Right atrium auricular region (tissue), 2 donors: ENCODE measurements around the gene CHRNB1. TPM values are rescaled to one million over a fixed set of nuclear protein-coding genes. Genes with fewer than 3 reads are reported as not detected.
A peak's percentile ranks its signal among the peaks of the same experiment; 100 is the strongest.

Source experiments
- DNase-seq: peaks from one replicate; pipeline ENCODE4 v3.0.0-alpha.2; 2019; ENCODE audit warnings: low spot score
- H3K27ac ChIP-seq, 2 donors: fragments of 200-600 bp; sonication (generic); 1 replicate in 1 of 2; 2 replicates in 1 of 2; pipeline ENCODE4 v1.5.1; 2016 to 2019
- H3K27me3 ChIP-seq, 2 donors: fragments of 200-600 bp; sonication (generic); one replicate each; pipeline versions ENCODE4 v1.5.1 to v1.6.0; 2017 to 2019
- H3K36me3 ChIP-seq: fragments of 200-600 bp; sonication (generic); one replicate; pipeline ENCODE4 v1.5.1; 2016
- H3K4me1 ChIP-seq, 2 donors: fragments of 200-600 bp; sonication (generic); one replicate each; pipeline versions ENCODE4 v1.5.1 to v1.6.0; 2017 to 2019
- H3K4me3 ChIP-seq, 2 donors: fragments of 200-600 bp; sonication (generic); 1 replicate in 1 of 2; 2 replicates in 1 of 2; pipeline ENCODE4 v1.5.1; 2017 to 2019; ENCODE audit warnings: mild to moderate bottlenecking in 1 of 2, moderate library complexity in 1 of 2
- H3K9me3 ChIP-seq, 2 donors: fragments of 200-600 bp; sonication (generic); one replicate each; pipeline ENCODE4 v1.5.1; 2019
- CTCF ChIP-seq, 2 donors: fragments of 200-600 bp; sonication (generic); IDR thresholded peaks; one replicate each; pipeline ENCODE4 v1.5.1; 2019; ENCODE audit warnings: antibody characterized with exemption in 2 of 2
- total RNA-seq, 2 donors: library from RNA; depleted of rRNA; stranded (reverse); fragments of >200 nt; gene quantifications; one replicate each; pipeline ENCODE4 v1.1.0, GENCODE V29; 2016

The CHRNB1 gene
- total RNA-seq = 10 to 100 TPM; 15.8 to 19.0 TPM

DNA sequence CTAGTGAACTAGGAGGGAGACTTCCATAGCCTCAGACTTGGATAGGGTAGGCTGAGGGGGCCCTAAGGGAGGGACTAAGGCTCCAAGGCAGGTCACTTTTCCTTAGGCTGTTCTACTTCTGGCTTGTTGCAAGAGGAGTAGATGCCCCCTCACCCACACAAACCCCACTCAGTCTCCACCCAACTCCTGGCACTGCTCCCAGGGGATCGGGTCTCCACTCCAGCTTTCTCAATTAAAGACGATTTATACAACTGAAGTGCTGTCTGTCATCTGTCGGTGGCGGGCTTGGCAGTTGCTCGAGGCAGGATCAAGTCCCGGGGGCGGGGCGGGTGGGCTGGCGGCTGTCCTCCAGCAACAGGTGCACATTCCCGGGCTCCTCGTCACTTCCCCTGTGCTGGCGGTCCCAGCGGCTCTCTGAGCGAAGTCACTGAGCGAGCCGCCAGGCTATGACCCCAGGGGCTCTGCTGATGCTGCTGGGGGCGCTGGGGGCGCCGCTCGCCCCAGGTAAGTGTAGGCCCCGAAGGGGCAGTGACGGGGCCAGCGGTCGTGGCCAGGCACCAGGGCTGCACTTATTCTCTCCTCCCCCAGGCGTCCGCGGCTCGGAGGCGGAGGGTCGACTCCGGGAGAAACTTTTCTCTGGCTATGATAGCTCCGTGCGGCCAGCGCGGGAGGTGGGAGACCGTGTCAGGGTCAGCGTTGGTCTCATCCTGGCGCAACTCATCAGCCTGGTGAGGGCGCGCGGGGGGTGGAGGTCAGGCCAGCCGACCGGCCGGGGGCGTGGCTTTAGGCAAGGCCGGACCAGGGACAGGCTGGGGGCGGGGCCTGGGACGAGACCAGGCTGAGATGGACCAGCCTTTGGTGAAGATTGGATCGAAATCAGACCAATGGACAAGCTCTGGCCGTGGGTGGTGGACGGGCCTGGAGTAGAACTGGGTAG is at the start of gene CHRNB1:
CHRNB1 (plus strand) TSS at position 380 of the 937 bp plus-strand sequence; CDS start at position 447, 67 bp downstream.
- H3K27me3 ChIP-seq = peaks cover 0 to 2% of the 10 kb centered on the region in 2 donors
- H3K4me3 ChIP-seq = peak within 1 kb of the TSS; percentile 44 to 59
- peak; percentile 76 for DNase-seq
- no peaks in the 10 kb centered on the region for H3K9me3 ChIP-seq
- peak in 1 of 2 donors; percentile 34 for TF ChIP-seq CTCF (IDR thresholded peaks at IDR 0.05)
- H3K27ac ChIP-seq = peak within 1 kb of the TSS; percentile 85 to 88
- peaks cover 0 to 34% of the 10 kb centered on the region in 2 donors for H3K4me1 ChIP-seq
- H3K36me3 ChIP-seq = no peaks in the 10 kb centered on the region

DNA sequence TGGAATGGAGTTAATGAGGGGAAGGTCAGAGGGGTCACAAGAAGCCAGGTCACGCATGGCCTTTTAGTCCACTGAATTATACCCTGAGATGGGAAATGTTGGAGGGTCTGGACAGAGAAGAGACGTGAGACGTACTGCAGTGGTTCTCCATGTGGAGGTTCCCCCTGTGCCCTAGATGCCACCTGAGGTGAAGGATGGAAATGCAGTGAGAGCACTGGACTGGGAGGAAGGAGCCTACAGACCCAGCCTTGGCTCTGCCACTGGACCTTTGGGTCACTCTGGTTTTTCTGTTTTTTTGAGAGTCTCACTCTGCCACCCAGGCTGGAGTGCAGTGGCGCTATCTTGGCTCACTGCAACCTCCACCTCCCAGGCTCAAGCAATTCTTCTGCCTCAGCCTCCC is 48.7 kb upstream of the CHRNB1 start:
- no peaks in the 10 kb centered on the region for H3K27me3 ChIP-seq
- H3K4me3 ChIP-seq = no peak overlapping the region
- no peaks in the 10 kb centered on the region for H3K36me3 ChIP-seq
- H3K4me1 ChIP-seq = peaks cover 0 to 22% of the 10 kb centered on the region in 2 donors
- H3K9me3 ChIP-seq = no peaks in the 10 kb centered on the region
- no peak overlapping the region for H3K27ac ChIP-seq
- TF ChIP-seq CTCF (IDR thresholded peaks at IDR 0.05) = no peak
- DNase-seq = no peak

DNA sequence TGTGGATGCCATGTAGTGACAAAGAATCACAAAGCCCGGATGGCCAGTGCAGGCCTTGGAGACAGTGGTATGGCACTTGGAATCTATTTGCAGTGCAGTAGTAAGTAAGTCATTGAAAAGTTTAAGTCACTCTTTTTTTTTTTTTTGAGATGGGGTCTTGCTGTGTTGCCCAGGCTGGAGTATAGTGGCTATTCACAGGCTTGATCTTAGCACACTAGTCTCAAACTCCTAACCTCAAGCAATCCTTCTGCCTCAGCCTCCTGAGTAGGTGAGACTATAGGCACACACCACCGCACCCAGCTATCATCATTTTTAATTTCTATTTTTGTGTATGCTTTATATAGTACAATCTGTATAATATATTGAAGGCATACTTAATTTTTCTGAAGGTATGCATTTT is 46.2 kb upstream of the CHRNB1 start:
- no peak overlapping the region for H3K27ac ChIP-seq
- H3K4me1 ChIP-seq = peaks cover 0 to 25% of the 10 kb centered on the region in 2 donors
- H3K9me3 ChIP-seq = no peaks in the 10 kb centered on the region
- no peaks in the 10 kb centered on the region for H3K36me3 ChIP-seq
- no peaks in the 10 kb centered on the region for H3K27me3 ChIP-seq
- TF ChIP-seq CTCF (IDR thresholded peaks at IDR 0.05) = no peak
- no peak overlapping the region for H3K4me3 ChIP-seq
- no peak for DNase-seq

DNA sequence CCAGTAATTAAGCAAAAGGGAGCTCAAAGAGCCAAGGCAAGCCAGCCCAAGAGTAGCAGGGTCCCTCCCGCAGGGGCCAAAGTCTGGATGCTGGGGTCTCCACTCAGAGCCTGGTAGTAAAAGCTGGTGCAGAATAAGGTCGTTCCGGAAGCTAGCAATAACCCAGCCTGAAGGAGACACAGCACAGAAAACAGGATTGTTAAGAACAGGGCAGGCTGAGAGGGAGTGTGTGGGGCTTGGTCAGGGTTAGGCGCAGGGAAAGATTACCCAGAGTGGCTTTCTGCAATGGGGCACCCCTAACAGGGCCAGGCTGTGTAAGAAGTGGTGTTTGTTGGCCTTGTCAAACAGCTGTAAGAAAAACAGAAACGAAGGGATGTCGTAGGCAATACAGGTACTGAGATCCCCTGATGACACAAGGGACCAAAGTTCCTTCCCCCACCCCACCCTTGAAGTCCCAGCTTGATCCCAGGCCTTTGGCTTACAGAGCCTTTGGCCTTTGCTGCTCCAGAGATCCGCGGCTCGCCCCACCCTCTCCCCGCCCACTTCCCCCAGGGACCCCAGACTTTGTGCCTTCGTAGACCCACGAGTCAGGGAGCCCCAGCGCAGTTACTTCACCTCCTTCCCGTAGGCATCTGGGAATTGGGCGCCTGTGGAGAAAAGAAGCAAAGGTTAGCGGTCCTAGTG is 41.7 kb upstream of the CHRNB1 start:
- H3K27ac ChIP-seq = peak overlapping the region; percentile 91 to 94
- H3K4me3 ChIP-seq = peak overlapping the region; percentile 59 to 76
- peaks cover 0 to 27% of the 10 kb centered on the region in 2 donors for H3K4me1 ChIP-seq
- H3K9me3 ChIP-seq = no peaks in the 10 kb centered on the region
- no peaks in the 10 kb centered on the region for H3K36me3 ChIP-seq
- no peak for TF ChIP-seq CTCF (IDR thresholded peaks at IDR 0.05)
- no peaks in the 10 kb centered on the region for H3K27me3 ChIP-seq
- peak; percentile 78 for DNase-seq

DNA sequence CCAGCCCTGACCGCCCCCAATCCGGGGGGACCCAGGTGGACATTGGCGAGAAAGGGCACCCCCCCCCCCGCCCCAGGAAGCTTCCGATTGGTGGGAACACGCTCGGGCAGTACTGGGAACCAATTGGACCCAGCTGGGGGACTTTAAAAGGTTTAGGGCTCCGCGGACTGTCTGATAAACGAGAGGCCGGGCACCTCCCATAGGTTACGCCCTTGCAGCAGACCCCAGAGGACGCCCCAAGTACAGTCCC is 41.2 kb upstream of the CHRNB1 start:
- Histone ChIP-seq H3K36me3 (no peaks in the 10 kb centered on the region), H3K4me3 (peak overlapping the region; percentile 59 to 76), H3K27me3 (no peaks in the 10 kb centered on the region), H3K27ac (peak overlapping the region; percentile 91 to 94), H3K4me1 (peaks cover 0 to 27% of the 10 kb centered on the region in 2 donors), H3K9me3 (no peaks in the 10 kb centered on the region)
- TF ChIP-seq CTCF (IDR thresholded peaks at IDR 0.05) = no peak
- DNase-seq = no peak
